Stimulated activated naive CD4-positive, alpha-beta T cell treated with Interleukin-2 at 50 U/mL for 16 hours (primary cell): Measurements from ENCODE around the gene CS.
"Not testable (repeated sequence)": the region's sequence is repeated elsewhere in the genome, so short reads cannot be mapped to it uniquely, and the experiment has no call there.

ENCODE experiments used
- DNase-seq: peaks from one replicate; lab custom pipeline; 2025; lab: John Stamatoyannopoulos, UW

Gene CS

DNA sequence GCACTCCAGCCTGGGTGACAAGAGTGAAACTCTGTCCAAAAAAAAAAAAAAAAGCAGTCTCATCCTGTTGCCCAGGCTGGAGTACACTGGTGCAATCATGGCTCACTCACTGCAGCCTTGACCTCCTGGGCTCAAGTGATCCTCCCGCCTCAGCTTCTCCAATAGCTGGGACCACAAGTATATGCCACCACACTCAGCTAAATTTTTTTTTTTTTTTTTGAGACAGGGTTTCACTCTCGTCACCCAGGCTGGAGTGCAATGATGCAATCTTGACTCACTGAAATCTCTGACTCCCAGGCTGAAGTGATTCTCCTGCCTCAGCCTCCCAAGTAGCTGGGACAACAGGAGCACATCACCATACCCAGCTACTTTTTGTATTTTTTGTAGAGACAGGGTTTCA lies 20.9 kb upstream of the CS start:
- DNase-seq = no peak

GRCh38 chr12:56317675-56318074 lies 17.5 kb upstream of the CS start:
- no peak for DNase-seq

GRCh38 chr12:56315622-56316473 lies 15.7 kb upstream of the CS start, which contains the start of gene CNPY2:
TSS of gene CNPY2 (minus strand) at chr12:56315988. CDS start at chr12:56315217, 771 bp downstream.
- peak; percentile 92 for DNase-seq

- DNase-seq = no peak
These were observed 15.1 kb upstream of the CS start for GRCh38 chr12:56315249-56315621.

GRCh38 chr12:56311003-56311402 lies 10.9 kb upstream of the CS start:
- no peak for DNase-seq

- no peak for DNase-seq
These were observed 8.6 kb upstream of the CS start for GRCh38 chr12:56308714-56309113.

- no peak for DNase-seq
These were observed 7.3 kb upstream of the CS start for GRCh38 chr12:56307221-56307965.

- no peak for DNase-seq
These were observed 4.9 kb upstream of the CS start for GRCh38 chr12:56304872-56305590.

DNA sequence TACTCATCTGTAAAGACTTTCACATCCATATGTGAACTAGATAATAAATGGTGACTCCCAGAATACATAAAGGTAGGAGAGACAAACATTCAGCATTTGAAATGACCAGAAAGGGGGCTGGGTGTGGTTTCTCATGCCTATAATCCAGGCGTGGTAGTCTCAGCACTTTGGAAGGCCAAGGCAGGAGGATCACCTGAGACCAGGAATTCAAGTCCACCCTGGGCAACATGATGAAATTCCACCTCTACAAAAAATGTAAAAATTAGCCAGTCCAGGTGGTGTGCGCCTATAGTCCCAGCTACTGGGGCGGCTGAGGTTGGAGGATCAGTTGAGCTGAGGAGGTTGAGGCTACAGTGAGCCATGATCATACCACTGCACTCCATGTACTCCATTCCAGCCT lies 4.1 kb upstream of the CS start:
- no peak for DNase-seq

GRCh38 chr12:56300644-56301464 lies 724 bp upstream of the CS start:
- DNase-seq = no peak

DNA sequence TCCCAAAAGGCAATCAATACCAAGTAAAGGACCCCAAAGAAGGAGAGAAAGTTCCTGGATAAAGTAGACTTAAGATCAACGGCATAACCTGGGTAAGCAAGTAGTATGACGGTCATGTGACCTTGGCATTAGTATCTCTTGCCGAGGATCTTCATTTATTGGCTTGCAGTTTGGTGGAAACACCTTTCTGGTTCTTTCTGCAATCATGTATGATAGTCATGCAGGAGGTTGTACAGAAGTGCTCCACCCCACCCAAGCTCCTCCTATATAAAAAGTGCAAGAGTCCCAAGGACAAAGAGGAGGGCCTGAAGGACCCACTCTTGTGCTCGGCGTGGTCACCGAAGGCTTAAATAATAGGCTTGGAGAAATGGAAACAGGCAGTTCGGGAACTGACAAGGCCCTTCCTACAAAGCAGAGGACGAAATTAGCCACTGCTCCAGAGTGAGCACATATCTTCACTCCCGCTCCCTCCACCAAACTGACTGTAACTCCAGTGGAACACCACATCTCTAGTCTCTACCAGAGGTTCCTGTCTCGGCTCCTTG lies 750 bp downstream of the CS start:
- DNase-seq = peak; percentile 21

DNA sequence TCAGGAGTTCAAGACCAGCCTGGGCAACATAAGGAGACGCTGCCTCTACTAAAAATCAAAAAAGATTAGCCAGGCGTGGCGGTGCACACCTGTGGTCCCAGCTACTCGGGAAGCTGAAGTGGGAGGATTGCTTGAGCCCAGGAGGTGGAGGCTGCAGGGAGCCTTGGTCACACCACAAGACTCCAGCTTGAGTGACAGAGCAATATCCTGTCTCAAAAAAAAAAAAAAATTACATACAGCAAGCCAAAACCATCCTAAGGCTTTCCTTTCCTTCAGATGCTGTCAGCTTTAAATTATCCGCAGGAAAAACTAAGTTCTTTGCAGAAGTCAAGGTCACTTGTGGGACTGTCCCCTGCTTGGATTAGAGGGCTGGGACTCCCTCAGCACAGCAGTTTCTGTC lies 1.3 kb downstream of the CS start:
- DNase-seq = no peak

GRCh38 chr12:56297400-56297799 lies 2.7 kb downstream of the CS start:
- no peak for DNase-seq

DNA sequence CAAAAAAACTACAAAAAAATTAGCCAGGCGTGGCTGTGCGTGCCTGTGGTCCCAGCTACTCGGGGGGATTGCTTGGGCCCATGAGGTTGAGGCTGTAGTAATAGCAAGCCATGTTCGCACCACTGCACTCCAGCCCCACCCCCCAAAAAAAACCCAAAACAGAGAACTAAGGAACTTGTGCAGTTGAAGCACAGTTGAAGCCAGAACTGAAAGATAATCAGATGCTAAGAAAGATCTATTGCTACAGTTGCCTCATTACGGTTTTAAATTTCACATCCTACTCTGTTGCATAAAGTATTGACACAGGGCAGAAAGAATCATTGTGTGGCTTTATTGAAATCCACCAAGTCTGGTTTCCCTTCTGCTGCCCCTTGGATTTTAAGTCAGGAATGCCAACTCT lies 3.8 kb downstream of the CS start:
- DNase-seq = no peak

GRCh38 chr12:56293795-56294194 lies 6.3 kb downstream of the CS start:
- no peak for DNase-seq

GRCh38 chr12:56288705-56289387 lies 11.3 kb downstream of the CS start:
- no peak for DNase-seq

DNA sequence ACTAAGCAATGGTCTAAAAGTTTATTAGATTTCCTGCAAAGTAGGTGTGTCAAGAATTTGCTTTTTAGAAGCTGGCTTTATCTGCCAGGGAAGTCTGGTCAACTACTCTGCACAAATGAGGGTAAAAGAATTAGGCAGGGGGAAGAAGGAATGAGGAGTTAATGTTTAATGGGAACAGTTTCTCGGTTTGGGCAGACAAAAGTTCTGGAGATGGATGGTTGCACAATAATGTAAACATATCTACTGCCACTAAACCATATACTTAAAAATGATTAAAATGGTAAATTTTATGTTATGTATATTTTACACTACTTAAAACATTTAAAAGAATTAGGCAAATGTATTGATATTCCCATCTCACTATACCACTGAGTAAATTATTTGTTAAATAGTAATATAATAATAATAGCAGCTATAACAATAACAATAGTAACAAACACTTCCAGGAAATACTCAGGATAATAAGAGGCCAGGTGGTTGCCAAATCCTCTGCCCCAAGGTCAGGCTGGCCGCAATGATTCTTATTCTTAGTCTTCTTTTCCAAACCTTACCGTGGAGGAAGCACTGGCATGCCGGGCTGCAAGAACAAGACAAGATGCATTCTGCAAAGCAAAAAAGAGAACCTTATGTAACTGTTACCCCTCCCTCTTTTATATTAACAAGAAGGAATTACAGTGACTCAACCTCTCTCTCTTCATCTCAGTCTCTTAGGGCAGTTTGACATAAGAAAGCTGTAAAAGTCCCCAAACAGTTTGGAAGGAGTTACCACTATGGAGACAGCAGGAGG lies 13.9 kb downstream of the CS start:
- DNase-seq = no peak

DNA sequence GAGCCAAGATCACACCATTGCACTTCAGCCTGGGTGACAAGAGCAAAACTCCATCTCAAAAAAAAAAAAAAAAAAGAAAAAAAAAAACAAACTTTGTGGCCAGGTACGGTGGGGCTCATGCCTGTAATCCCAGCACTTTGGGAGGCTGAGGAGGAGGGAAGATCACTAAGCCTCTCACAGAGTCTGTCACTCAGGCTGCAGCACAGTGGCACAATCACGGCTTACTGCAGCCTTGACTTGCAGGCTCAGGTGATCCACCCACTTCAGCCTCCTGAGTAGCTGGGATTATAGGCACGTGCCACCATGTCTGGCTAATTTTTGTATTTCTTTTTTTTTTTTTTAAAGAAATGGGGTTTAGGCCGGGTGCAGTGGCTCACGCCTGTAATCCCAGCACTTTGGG lies 15.9 kb downstream of the CS start:
- not testable (repeated sequence) for DNase-seq

DNA sequence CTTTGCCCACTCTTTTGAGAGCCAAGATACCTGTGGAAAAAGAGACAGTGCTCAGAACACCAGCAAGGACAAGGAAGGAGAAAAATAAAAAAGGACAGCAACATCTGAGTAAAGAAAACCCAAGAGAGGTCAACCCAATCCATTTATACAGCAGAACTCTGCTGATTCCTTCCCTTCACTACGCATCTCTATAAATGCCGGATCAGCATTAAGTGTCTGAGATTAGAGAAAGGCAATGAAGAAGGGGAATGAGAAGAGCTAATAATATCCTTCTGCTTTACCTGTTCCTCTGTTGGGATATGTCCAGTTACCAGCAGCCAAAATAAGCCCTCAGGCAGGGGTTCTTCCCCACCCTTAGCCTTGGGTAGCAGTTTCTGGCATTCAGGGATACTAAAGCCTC lies 17.6 kb downstream of the CS start:
- DNase-seq = no peak

DNA sequence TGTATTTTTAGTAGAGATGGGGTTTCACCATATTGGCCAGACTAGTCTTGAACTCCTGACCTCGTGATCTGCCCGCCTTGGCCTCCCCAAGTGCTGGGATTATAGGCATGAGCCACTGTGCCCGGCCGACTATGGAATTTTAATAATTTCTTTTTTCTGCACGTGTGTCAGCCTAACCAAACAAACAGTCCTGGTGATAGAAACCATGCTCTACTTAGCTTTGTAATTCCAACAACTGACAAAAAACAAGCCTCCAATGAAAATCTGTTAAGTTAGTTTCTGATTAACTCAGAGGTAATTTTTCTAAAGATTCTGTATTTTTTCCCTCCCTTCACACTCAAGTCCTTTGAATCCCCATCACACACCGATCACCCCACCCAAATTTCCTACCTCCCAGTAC lies 18.1 kb downstream of the CS start:
- no peak for DNase-seq
